Fibroblast of mammary gland (primary cell): Measurements from ENCODE around the gene BTG2.

Source experiments
- DNase-seq: peaks from one replicate; pipeline ENCODE4 v3.0.0-alpha.2; 2010; ENCODE audit warnings: low read depth
- H3K4me3 ChIP-seq: 2 replicates; pipeline ENCODE4 v1.5.1; 2011; ENCODE audit warnings: low read depth, mild to moderate bottlenecking, low read length, moderate library complexity; ENCODE audit not compliant: control insufficient read depth
- CTCF ChIP-seq: conservative IDR thresholded peaks from 2 replicates; pipeline ENCODE4 v1.5.1; 2011; ENCODE audit warnings: low read depth, low read length, inconsistent platforms; ENCODE audit not compliant: control insufficient read depth, insufficient read depth

The BTG2 gene

GRCh38 chr1:203273206-203273868 lies 32.0 kb upstream of the BTG2 start:
- H3K4me3 ChIP-seq, result no peak overlapping the region
- TF ChIP-seq CTCF, result peak; percentile 87
- DNase-seq, result peak; percentile 83

- no peak for DNase-seq
- no peak for TF ChIP-seq CTCF
- H3K4me3 ChIP-seq, result no peak overlapping the region
These were observed 31.3 kb upstream of the BTG2 start for GRCh38 chr1:203273869-203274602.

GRCh38 chr1:203274603-203275381 lies 30.5 kb upstream of the BTG2 start:
- peak; percentile 18 for DNase-seq
- no peak for TF ChIP-seq CTCF
- H3K4me3 ChIP-seq, result no peak overlapping the region

GRCh38 chr1:203275656-203276272 lies 29.6 kb upstream of the BTG2 start:
- no peak for DNase-seq
- no peak for TF ChIP-seq CTCF

GRCh38 chr1:203276408-203276807 lies 28.9 kb upstream of the BTG2 start:
- H3K4me3 ChIP-seq, result no peak overlapping the region
- TF ChIP-seq CTCF, result no peak
- DNase-seq, result no peak

More at GRCh38 chr1:203275656-203276272, 29.6 kb upstream of the BTG2 start:
- no peak overlapping the region for H3K4me3 ChIP-seq

GRCh38 chr1:203276916-203277545 lies 28.3 kb upstream of the BTG2 start:
- no peak for DNase-seq
- H3K4me3 ChIP-seq, result no peak overlapping the region
- TF ChIP-seq CTCF, result no peak
